NCI-H128 (cell line): ENCODE measurements around the gene TANGO2.

ENCODE experiments used
- DNase-seq: peaks from one replicate; lab custom pipeline; 2025; ENCODE audit not compliant: unreplicated experiment; lab: John Stamatoyannopoulos, UW

The TANGO2 gene

GRCh38 chr22:19994851-19995610, 25.9 kb upstream of the TANGO2 start:
- DNase-seq: no peak

GRCh38 chr22:19995611-19996339, 25.1 kb upstream of the TANGO2 start:
- no peak for DNase-seq

- DNase-seq: no peak
Observed at GRCh38 chr22:19996694-19997384, 24.1 kb upstream of the TANGO2 start.

GRCh38 chr22:19997561-19998231, 23.2 kb upstream of the TANGO2 start:
- DNase-seq: no peak

GRCh38 chr22:19998232-19998951, 22.5 kb upstream of the TANGO2 start:
- no peak for DNase-seq

GRCh38 chr22:19998991-19999820, 21.7 kb upstream of the TANGO2 start:
- DNase-seq: no peak

- no peak for DNase-seq
Observed at GRCh38 chr22:20000246-20001081, 20.4 kb upstream of the TANGO2 start.

GRCh38 chr22:20001082-20001638, 19.8 kb upstream of the TANGO2 start:
- no peak for DNase-seq

GRCh38 chr22:20002128-20002527, 18.8 kb upstream of the TANGO2 start:
- DNase-seq: no peak

GRCh38 chr22:20002636-20003035, 18.3 kb upstream of the TANGO2 start:
- no peak for DNase-seq

GRCh38 chr22:20003304-20003703, 17.6 kb upstream of the TANGO2 start:
- DNase-seq: no peak

GRCh38 chr22:20004464-20004863, 16.4 kb upstream of the TANGO2 start:
- DNase-seq: no peak

- DNase-seq: no peak
Observed at GRCh38 chr22:20008221-20008995, 12.5 kb upstream of the TANGO2 start.

- DNase-seq: no peak
Observed at GRCh38 chr22:20009018-20009491, 11.9 kb upstream of the TANGO2 start.

GRCh38 chr22:20009582-20010306, 11.2 kb upstream of the TANGO2 start:
- DNase-seq: no peak

- no peak for DNase-seq
Observed at GRCh38 chr22:20010307-20011122, 10.4 kb upstream of the TANGO2 start.
